GM10847 (cell line): ENCODE measurements around the gene FAM53B.

ENCODE experiments used
- POLR2A ChIP-seq: IDR thresholded peaks from 2 replicates; pipeline ENCODE4 v1.6.1; 2011; ENCODE audit not compliant: insufficient read length; ENCODE audit errors: extremely low read depth

The FAM53B gene

DNA sequence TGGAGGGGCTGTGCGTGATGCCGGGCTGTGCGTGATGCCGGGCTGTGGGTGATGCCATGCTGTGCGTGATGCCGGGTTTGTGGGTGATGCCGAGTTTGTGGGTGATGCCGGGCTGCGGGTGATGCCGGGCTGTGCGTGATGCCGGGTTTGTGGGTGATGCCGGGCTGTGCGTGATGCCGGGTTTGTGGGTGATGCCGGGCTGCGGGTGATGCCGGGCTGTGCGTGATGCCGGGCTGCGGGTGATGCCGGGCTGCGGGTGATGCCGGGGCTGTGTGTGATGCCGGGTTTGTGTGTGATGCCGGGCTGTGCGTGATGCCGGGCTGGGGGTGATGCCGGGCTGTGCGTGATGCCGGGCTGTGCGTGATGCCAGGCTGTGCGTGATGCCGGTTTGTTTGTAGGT, 128.9 kb downstream of the FAM53B start:
- no peak for TF ChIP-seq POLR2A

GRCh38 chr10:124614003-124614659, 130.0 kb downstream of the FAM53B start:
- no peak for TF ChIP-seq POLR2A

DNA sequence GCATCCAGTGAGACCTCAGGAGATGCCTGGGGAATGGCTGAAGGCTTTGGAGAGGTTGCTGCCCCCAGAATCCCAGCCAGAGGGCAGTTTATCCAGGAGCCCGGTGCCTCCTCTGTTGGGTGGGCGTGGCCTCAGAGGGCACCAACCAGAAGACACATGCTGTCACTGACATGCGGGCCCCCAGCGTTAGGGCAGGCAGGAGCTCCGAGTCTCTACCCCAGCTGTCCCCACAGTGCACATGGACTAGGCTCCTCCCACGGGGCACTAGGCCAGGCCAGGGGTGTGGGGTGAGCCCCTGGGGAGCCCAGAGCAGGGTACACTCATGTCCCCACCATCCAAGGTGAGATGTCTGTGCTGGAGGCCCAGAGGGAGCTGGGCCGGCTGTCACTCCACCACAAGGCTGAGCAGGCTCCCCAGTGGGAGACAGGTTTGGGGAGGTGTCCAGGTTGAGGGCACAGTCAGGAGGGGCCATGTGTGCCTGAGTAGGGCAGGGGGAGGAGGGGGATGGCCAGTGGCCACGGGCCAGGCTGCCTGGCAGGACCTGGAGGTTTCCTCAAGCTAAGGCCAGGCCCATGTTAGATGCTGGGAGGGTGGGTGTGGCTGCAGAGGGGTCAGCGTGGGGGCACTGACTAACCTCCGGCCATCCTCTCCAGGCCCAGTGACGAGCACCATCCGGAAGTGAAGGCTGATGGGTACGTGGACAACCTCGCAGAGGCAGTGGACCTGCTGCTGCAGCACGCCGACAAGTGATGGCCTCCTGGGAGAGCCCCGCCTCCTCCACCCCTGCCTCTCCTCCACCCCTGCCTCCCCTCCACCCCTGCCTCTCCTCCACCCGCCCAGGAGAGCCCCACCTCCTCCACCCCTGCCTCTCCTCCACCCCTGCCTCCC, 131.3 kb downstream of the FAM53B start:
- TF ChIP-seq POLR2A, result no peak

DNA sequence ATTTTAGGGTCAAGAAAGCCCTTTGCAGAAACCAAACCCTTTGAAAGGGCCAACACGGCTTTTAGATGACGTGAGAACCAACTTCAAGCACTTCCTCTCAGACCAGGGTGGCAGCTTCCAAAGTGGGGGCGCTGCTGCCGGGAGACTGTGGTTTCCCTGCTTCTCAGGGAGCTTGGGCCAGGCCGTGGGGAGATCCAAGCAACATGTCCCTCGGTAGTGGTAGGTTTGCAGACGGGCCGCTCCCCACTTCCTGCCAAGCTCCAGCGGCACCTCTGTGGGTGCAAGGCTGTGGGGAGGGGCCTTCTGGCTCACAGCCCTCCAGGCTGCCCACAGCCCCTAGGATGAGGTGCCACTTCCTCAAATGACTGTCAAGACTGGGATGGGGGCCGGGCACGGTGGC, 132.4 kb downstream of the FAM53B start:
- TF ChIP-seq POLR2A, result no peak

DNA sequence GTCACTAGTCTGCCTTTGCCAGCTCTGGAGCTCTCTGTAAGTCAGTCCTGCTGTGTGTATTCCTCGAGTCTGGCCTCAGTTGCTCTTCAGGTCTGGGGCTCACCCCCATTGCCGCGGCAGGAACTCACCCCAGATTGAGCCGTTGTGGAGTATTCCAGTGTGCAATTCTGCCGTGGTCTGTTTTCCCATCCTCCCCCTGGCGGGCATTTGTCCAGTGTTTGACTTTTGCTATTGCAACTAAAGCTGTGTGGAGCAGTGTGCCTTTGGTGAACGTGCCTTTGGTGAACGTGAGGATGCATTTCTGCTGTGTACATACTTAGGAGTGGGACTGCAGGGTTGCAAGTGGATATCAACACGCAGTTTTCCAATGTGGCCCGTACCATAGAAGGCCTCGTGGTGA, 134.5 kb downstream of the FAM53B start:
- TF ChIP-seq POLR2A, result no peak

- TF ChIP-seq POLR2A, result no peak
Observed at GRCh38 chr10:124608093-124608721, 136.0 kb downstream of the FAM53B start.

DNA sequence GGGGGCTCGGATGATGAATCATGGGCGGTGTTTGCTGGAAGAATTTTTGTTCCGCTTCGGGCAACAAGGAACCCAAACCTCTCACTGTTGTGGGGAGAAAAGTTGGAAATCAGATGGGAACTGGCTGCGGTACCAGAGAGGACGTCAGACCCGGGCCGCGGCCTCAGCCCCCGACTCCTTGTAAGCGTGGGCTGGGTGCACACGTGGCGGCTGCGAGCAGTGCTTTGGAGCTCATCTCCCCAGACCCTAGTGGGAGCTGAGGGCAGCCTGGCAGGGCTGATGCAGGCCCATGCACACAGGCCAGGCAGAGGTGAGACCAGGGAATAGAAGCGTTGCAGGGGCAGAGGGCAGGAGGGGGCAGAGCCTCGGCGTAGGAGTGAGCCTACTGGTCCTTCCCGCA, 136.5 kb downstream of the FAM53B start:
- TF ChIP-seq POLR2A, result no peak

- TF ChIP-seq POLR2A, result no peak
Observed at GRCh38 chr10:124606822-124607221, 137.4 kb downstream of the FAM53B start.

DNA sequence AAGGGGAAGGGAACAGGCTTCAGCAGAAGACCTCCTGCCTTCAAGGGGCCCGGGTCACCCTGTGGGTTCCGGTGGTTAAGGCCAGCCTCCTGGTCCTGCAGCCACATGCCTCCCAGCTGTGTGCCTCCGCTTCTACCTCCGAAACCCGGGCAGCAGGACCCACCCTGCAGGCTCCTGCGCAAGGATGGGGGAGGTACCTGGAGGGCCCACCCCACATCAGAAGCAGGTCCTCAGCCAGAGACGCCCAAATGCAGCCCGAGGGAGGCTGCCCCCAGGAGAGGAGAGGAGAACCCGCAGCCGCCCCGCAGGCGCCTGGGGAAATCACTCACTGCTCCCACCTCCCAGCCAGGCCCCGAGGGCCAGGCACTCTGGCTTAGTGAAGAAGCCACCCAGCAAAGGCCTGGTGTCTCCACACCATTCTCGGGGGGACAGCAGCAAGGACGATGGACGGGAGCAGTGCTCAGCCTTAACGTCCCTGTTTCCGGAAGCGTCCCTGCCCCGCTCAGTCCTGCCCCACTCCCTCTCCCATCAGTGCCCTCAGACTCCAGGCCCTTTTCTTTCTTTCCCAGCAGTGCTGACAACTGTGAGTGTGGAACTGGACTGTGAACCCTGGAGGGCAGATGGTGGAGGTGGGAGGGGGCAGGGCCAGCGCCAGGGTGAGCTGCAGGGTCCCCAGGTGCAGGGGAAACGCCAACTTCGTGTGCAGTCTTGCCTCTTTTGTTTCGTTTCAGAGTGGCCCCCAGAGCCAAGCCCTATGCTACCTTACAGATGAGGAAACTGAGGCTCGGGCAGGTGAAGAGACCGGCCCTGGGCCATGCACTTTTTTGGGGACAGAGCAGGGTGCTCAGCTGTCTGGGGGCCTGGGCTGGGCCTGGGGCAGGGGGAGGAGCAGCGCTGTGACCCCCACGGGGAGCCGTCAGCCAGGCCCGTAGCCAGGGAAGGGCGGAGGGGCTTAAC, 138.0 kb downstream of the FAM53B start:
- TF ChIP-seq POLR2A, result no peak

DNA sequence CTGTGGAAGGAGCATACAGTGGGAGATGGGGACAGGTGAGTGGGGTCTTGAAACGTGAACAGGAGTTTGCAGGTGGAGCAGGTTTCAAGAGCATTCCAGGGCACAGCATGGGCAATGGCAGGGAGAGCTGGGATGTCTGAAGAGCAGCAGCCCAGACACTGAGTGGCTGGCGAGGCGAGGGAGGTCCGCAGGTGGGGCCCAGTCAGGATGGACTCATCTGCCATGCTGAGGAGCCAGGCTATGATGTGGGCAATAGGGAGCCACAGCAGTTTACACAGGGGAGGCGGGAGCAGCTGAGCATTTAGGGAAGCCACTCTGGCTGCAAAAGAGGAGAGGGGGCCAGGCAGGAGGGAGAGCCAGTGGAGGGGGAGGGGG, 138.7 kb downstream of the FAM53B start:
- TF ChIP-seq POLR2A, result no peak

GRCh38 chr10:124605001-124605370, 139.2 kb downstream of the FAM53B start:
- TF ChIP-seq POLR2A, result no peak

GRCh38 chr10:124604214-124605000, 139.8 kb downstream of the FAM53B start:
- no peak for TF ChIP-seq POLR2A

- TF ChIP-seq POLR2A, result no peak
Observed at GRCh38 chr10:124603376-124604213, 140.6 kb downstream of the FAM53B start.
